OCI-LY1 (cell line): ENCODE results near the gene TBXAS1.

Experiments
- H2AFZ ChIP-seq: fragments of 200-600 bp; sonication (generic), shearing (Covaris generic); 2 replicates; pipeline ENCODE4 v1.6.0; 2014; ENCODE audit warnings: antibody characterized with exemption, mild to moderate bottlenecking, low read length
- H3F3A ChIP-seq: fragments of 200-600 bp; sonication (generic), shearing (Covaris generic); 2 replicates; pipeline ENCODE4 v1.6.0; 2014; ENCODE audit warnings: mild to moderate bottlenecking, antibody characterized with exemption, low read length, moderate library complexity; ENCODE audit not compliant: insufficient read depth
- H3K27ac ChIP-seq: fragments of 200-600 bp; sonication (generic); 2 replicates; pipeline ENCODE4 v1.5.1; 2014; ENCODE audit warnings: low read length, mixed run types, mild to moderate bottlenecking, low read depth; ENCODE audit not compliant: poor library complexity, severe bottlenecking
- H3K27me3 ChIP-seq: fragments of 200-600 bp; sonication (generic); 2 replicates; pipeline ENCODE4 v1.6.0; 2014; ENCODE audit warnings: antibody characterized with exemption, mild to moderate bottlenecking, low read length, moderate library complexity; ENCODE audit not compliant: insufficient read depth
- H3K36me3 ChIP-seq: fragments of 200-600 bp; sonication (generic); 2 replicates; pipeline ENCODE4 v1.6.1; 2014; ENCODE audit warnings: mild to moderate bottlenecking, antibody characterized with exemption, low read length, moderate library complexity, mixed read lengths; ENCODE audit not compliant: insufficient read depth
- H3K4me1 ChIP-seq: fragments of 200-600 bp; sonication (generic); 2 replicates; pipeline ENCODE4 v1.5.1; 2014; ENCODE audit warnings: mild to moderate bottlenecking, low read length, moderate library complexity; ENCODE audit not compliant: insufficient read depth, severe bottlenecking
- H3K4me2 ChIP-seq: fragments of 200-600 bp; sonication (generic), shearing (Covaris generic); 2 replicates; pipeline ENCODE4 v1.6.1; 2014; ENCODE audit warnings: low read length
- H3K4me3 ChIP-seq: fragments of 200-600 bp; sonication (generic); 2 replicates; pipeline ENCODE4 v1.5.1; 2014; ENCODE audit warnings: low read length, low read depth, mild to moderate bottlenecking, mixed read lengths; ENCODE audit not compliant: poor library complexity, severe bottlenecking
- H3K79me2 ChIP-seq: fragments of 200-600 bp; shearing (Covaris generic); 2 replicates; pipeline ENCODE4 v1.6.1; 2016; ENCODE audit warnings: mixed run types, low read length, mixed read lengths; ENCODE audit not compliant: insufficient read depth
- H3K9ac ChIP-seq: fragments of 200-600 bp; sonication (generic), shearing (Covaris generic); 2 replicates; pipeline ENCODE4 v1.6.1; 2014; ENCODE audit warnings: mild to moderate bottlenecking, low read length, mixed read lengths
- H3K9me2 ChIP-seq: fragments of 200-600 bp; sonication (generic), shearing (Covaris generic); 2 replicates; pipeline ENCODE4 v1.6.1; 2014; ENCODE audit warnings: low read depth, mild to moderate bottlenecking, low read length, mixed read lengths
- H3K9me3 ChIP-seq: fragments of 200-600 bp; shearing (Covaris generic); 2 replicates; pipeline ENCODE4 v1.6.1; 2014; ENCODE audit warnings: low read length, mixed read lengths
- H4K20me1 ChIP-seq: fragments of 200-600 bp; sonication (generic), shearing (Covaris generic); 2 replicates; pipeline ENCODE4 v1.6.0; 2016; ENCODE audit warnings: mild to moderate bottlenecking, low read length; ENCODE audit not compliant: insufficient read depth
- EZH2 ChIP-seq: fragments of 200-600 bp; sonication (generic), shearing (Covaris generic); IDR thresholded peaks from 2 replicates; pipeline ENCODE4 v1.8.0; 2017; ENCODE audit warnings: borderline replicate concordance, mixed run types, mild to moderate bottlenecking, antibody characterized with exemption, low read length, moderate library complexity, mixed read lengths
- TF ChIP-seq, protein P1 (sequence below): fragments of 200-600 bp; sonication (generic), shearing (Covaris generic); IDR thresholded peaks from 2 replicates; pipeline ENCODE4 v1.5.1; 2017; ENCODE audit warnings: mild to moderate bottlenecking, antibody characterized with exemption, low read length, moderate library complexity, mixed read lengths

Gene TBXAS1

GRCh38 chr7:139784648-139785047 is 44.4 kb upstream of the TBXAS1 start:
- H3F3A ChIP-seq, result no peaks in the 10 kb centered on the region
- no peak overlapping the region for H3K27ac ChIP-seq
- H3K27me3 ChIP-seq, result no peaks in the 10 kb centered on the region
- no peaks in the 10 kb centered on the region for H3K9me2 ChIP-seq
- H3K4me3 ChIP-seq, result no peak overlapping the region
- no peaks in the 10 kb centered on the region for H3K79me2 ChIP-seq
- H3K4me2 ChIP-seq, result no peak overlapping the region
- H3K9ac ChIP-seq, result no peak overlapping the region
- H3K36me3 ChIP-seq, result no peaks in the 10 kb centered on the region
- no peak for TF ChIP-seq EZH2
- TF ChIP-seq, protein P1, sequence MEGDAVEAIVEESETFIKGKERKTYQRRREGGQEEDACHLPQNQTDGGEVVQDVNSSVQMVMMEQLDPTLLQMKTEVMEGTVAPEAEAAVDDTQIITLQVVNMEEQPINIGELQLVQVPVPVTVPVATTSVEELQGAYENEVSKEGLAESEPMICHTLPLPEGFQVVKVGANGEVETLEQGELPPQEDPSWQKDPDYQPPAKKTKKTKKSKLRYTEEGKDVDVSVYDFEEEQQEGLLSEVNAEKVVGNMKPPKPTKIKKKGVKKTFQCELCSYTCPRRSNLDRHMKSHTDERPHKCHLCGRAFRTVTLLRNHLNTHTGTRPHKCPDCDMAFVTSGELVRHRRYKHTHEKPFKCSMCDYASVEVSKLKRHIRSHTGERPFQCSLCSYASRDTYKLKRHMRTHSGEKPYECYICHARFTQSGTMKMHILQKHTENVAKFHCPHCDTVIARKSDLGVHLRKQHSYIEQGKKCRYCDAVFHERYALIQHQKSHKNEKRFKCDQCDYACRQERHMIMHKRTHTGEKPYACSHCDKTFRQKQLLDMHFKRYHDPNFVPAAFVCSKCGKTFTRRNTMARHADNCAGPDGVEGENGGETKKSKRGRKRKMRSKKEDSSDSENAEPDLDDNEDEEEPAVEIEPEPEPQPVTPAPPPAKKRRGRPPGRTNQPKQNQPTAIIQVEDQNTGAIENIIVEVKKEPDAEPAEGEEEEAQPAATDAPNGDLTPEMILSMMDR, result no peak
- no peak overlapping the region for H2AFZ ChIP-seq
- no peaks in the 10 kb centered on the region for H3K9me3 ChIP-seq
- H3K4me1 ChIP-seq, result no peaks in the 10 kb centered on the region
- no peaks in the 10 kb centered on the region for H4K20me1 ChIP-seq

DNA sequence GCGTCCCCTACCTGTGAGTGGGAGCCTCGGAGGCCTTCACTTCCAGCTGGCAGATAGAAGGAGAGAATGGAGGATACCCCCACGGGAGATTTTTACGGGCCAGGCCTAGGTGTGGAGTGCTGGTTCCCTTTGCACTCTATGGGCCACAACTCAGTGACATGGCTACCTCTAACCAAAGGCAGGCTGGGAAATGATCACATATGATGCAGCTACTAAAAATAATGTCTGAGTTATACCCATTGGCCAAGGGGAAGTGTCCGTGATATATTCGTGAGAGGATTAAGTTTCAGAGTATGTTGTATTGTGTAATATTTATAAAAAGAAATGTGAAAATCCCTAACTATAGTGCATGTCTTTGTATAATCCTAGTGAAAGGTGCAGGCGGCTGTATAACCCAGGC is 37.7 kb upstream of the TBXAS1 start:
- H3K9me3 ChIP-seq, result no peaks in the 10 kb centered on the region
- H3K9me2 ChIP-seq, result no peaks in the 10 kb centered on the region
- TF ChIP-seq, protein P1, result no peak
- no peak for TF ChIP-seq EZH2
- no peaks in the 10 kb centered on the region for H4K20me1 ChIP-seq
- no peak overlapping the region for H3K4me3 ChIP-seq
- H3K79me2 ChIP-seq, result no peaks in the 10 kb centered on the region
- H2AFZ ChIP-seq, result no peak overlapping the region
- no peak overlapping the region for H3K9ac ChIP-seq
- H3F3A ChIP-seq, result no peaks in the 10 kb centered on the region
- H3K27me3 ChIP-seq, result no peaks in the 10 kb centered on the region; the same call in 1 of the 2 replicates
- H3K4me2 ChIP-seq, result no peak overlapping the region
- no peak overlapping the region for H3K27ac ChIP-seq
- no peaks in the 10 kb centered on the region for H3K36me3 ChIP-seq
- no peaks in the 10 kb centered on the region for H3K4me1 ChIP-seq

DNA sequence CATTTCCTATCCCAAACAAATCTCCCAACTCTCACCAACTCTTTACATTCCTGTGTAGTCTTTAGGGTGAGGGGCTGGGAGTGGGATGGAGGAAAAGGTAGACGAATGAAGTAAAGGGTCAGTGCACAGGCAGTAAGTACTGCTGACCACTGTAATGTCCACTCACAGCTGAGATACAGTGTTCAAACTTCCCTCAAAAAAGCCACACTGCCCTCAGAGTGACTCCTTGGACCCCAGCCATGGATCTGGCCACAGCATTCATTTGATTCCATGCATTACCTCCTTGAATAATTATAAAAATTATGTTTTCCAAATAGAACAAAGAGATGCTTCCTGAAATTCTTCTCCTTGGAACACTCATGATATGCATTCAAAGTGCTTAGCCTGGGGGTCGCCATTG is 31.5 kb upstream of the TBXAS1 start:
- TF ChIP-seq, protein P1, result no peak
- TF ChIP-seq EZH2, result no peak
- Histone ChIP-seq H3K36me3 (no peaks in the 10 kb centered on the region), H3K4me3 (no peak overlapping the region), H3K27me3 (no peaks in the 10 kb centered on the region; the same call in 1 of the 2 replicates), H3K4me2 (no peak overlapping the region), H3K9me2 (no peaks in the 10 kb centered on the region), H3K27ac (no peak overlapping the region), H3F3A (no peaks in the 10 kb centered on the region), H4K20me1 (no peaks in the 10 kb centered on the region), H2AFZ (no peak overlapping the region), H3K4me1 (no peaks in the 10 kb centered on the region), H3K9me3 (no peaks in the 10 kb centered on the region), H3K79me2 (no peaks in the 10 kb centered on the region), H3K9ac (no peak overlapping the region)
